ENCODE data around the gene DGKH. TPM values are rescaled to one million over a fixed set of nuclear protein-coding genes. Genes with fewer than 3 reads are reported as not detected.

The DGKH gene
- total and polyA plus RNA-seq, 2 donors (not counting 1 experiment from before 2014, with no cell fraction given) = 6.1 to 7.9 TPM

DNA sequence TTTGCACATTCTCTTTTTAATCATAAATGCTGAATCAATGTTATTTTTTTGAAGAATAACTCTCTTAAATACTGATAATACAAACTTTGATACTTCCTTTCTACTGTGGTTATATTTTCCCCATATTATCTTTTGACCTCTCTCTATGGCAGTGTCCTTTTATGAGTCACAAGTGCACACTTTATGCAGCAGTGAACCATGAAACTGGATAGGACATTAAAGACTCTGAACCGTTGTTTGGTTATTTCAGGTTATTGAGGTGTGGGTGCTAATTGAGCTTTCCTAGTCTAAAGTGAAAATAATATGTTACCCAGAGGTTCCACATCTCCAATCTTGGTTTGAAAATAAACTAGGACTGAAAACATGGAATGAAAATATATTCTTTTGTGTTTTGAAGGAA is 71.4 kb downstream of the DGKH start:
- H3K79me2 ChIP-seq (ENCODE audit: control insufficient read depth, insufficient read depth, low read length) = peaks cover 1% of the 10 kb centered on the region
- DNase-seq (ENCODE audit: low read depth in 2 of 2) = no peak
- no peak overlapping the region for H3K9ac ChIP-seq (ENCODE audit: insufficient read depth, low read length)
- no peaks in the 10 kb centered on the region for H4K20me1 ChIP-seq (ENCODE audit: control insufficient read depth, extremely low read depth, insufficient read depth, low read length)
- no peak overlapping the region for H3K4me3 ChIP-seq (replicated peaks in 1 of 4; ENCODE audit: control extremely low read depth in 1 of 4, insufficient read depth in 1 of 4, low read depth in 3 of 4, low read length in 4 of 4)
- H3K9me3 ChIP-seq (ENCODE audit: control insufficient read depth, insufficient read depth, low read depth, low read length) = no peaks in the 10 kb centered on the region
- no peak for TF ChIP-seq EZH2 (IDR thresholded peaks at IDR 0.05; ENCODE audit: low read length, missing control alignments)
- TF ChIP-seq, protein P1, sequence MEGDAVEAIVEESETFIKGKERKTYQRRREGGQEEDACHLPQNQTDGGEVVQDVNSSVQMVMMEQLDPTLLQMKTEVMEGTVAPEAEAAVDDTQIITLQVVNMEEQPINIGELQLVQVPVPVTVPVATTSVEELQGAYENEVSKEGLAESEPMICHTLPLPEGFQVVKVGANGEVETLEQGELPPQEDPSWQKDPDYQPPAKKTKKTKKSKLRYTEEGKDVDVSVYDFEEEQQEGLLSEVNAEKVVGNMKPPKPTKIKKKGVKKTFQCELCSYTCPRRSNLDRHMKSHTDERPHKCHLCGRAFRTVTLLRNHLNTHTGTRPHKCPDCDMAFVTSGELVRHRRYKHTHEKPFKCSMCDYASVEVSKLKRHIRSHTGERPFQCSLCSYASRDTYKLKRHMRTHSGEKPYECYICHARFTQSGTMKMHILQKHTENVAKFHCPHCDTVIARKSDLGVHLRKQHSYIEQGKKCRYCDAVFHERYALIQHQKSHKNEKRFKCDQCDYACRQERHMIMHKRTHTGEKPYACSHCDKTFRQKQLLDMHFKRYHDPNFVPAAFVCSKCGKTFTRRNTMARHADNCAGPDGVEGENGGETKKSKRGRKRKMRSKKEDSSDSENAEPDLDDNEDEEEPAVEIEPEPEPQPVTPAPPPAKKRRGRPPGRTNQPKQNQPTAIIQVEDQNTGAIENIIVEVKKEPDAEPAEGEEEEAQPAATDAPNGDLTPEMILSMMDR (conservative IDR thresholded peaks at IDR 0.05 in 1 of 2, IDR thresholded peaks at IDR 0.05 in 1 of 2; ENCODE audit: low read depth in 1 of 2, low read length in 2 of 2) = no peak
- no peak overlapping the region for H2AFZ ChIP-seq (ENCODE audit: low read length)
- no peaks in the 10 kb centered on the region for H3K4me1 ChIP-seq (ENCODE audit: control insufficient read depth, extremely low read depth, insufficient read depth, low read length)
- H3K36me3 ChIP-seq (ENCODE audit: control insufficient read depth, insufficient read depth, low read length) = no peaks in the 10 kb centered on the region
- no peak overlapping the region for H3K4me2 ChIP-seq (ENCODE audit: extremely low read depth, insufficient read depth, low read length)
- no peak overlapping the region for H3K27ac ChIP-seq (ENCODE audit: insufficient read depth, low read length)
- H3K27me3 ChIP-seq (ENCODE audit: control insufficient read depth, insufficient read depth, low read length) = no peaks in the 10 kb centered on the region

- no peak for TF ChIP-seq EZH2 (IDR thresholded peaks at IDR 0.05; ENCODE audit: low read length, missing control alignments)
- TF ChIP-seq, protein P1 (conservative IDR thresholded peaks at IDR 0.05 in 1 of 2, IDR thresholded peaks at IDR 0.05 in 1 of 2; ENCODE audit: low read depth in 1 of 2, low read length in 2 of 2) = no peak
- Histone ChIP-seq H3K9me3 (ENCODE audit: control insufficient read depth, insufficient read depth, low read depth, low read length) (no peaks in the 10 kb centered on the region), H3K36me3 (ENCODE audit: control insufficient read depth, insufficient read depth, low read length) (no peaks in the 10 kb centered on the region), H3K4me1 (ENCODE audit: control insufficient read depth, extremely low read depth, insufficient read depth, low read length) (no peaks in the 10 kb centered on the region), H3K4me3 (replicated peaks in 1 of 4; ENCODE audit: control extremely low read depth in 1 of 4, insufficient read depth in 1 of 4, low read depth in 3 of 4, low read length in 4 of 4) (no peak overlapping the region), H3K9ac (ENCODE audit: insufficient read depth, low read length) (no peak overlapping the region), H3K79me2 (ENCODE audit: control insufficient read depth, insufficient read depth, low read length) (no peaks in the 10 kb centered on the region), H2AFZ (ENCODE audit: low read length) (no peak overlapping the region), H3K4me2 (ENCODE audit: extremely low read depth, insufficient read depth, low read length) (no peak overlapping the region), H4K20me1 (ENCODE audit: control insufficient read depth, extremely low read depth, insufficient read depth, low read length) (no peaks in the 10 kb centered on the region), H3K27me3 (ENCODE audit: control insufficient read depth, insufficient read depth, low read length) (no peaks in the 10 kb centered on the region), H3K27ac (ENCODE audit: insufficient read depth, low read length) (no peak overlapping the region)
- no peak for DNase-seq (ENCODE audit: low read depth in 2 of 2)
These were observed 75.2 kb downstream of the DGKH start for GRCh38 chr13:42123600-42123999.

DNA sequence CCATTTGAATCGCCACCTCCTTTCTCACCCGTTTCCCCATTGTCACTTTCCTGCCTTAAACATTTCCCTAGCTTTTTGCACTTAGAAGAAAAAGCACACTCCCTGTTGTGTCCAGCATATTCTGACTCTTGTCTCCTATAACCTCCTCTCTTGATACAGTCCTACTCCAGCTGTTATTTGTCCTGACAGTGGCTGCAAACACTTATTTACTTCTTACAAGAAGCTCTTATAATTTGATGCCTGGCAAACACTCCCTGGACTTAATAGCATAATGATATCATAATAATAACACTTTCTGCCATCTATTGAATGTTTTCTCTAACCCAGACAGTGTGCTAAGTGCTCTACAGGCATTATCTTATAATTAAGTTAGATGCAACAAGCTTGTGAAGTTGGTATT is 76.6 kb downstream of the DGKH start:
- TF ChIP-seq, protein P1 (conservative IDR thresholded peaks at IDR 0.05 in 1 of 2, IDR thresholded peaks at IDR 0.05 in 1 of 2; ENCODE audit: low read depth in 1 of 2, low read length in 2 of 2) = no peak
- no peak for TF ChIP-seq EZH2 (IDR thresholded peaks at IDR 0.05; ENCODE audit: low read length, missing control alignments)
- Histone ChIP-seq H3K27me3 (ENCODE audit: control insufficient read depth, insufficient read depth, low read length) (no peaks in the 10 kb centered on the region), H3K36me3 (ENCODE audit: control insufficient read depth, insufficient read depth, low read length) (no peaks in the 10 kb centered on the region), H3K4me3 (replicated peaks in 1 of 4; ENCODE audit: control extremely low read depth in 1 of 4, insufficient read depth in 1 of 4, low read depth in 3 of 4, low read length in 4 of 4) (no peak overlapping the region), H3K9ac (ENCODE audit: insufficient read depth, low read length) (no peak overlapping the region), H3K27ac (ENCODE audit: insufficient read depth, low read length) (no peak overlapping the region), H4K20me1 (ENCODE audit: control insufficient read depth, extremely low read depth, insufficient read depth, low read length) (no peaks in the 10 kb centered on the region), H3K4me1 (ENCODE audit: control insufficient read depth, extremely low read depth, insufficient read depth, low read length) (no peaks in the 10 kb centered on the region), H3K9me3 (ENCODE audit: control insufficient read depth, insufficient read depth, low read depth, low read length) (no peaks in the 10 kb centered on the region), H3K4me2 (ENCODE audit: extremely low read depth, insufficient read depth, low read length) (no peak overlapping the region), H3K79me2 (ENCODE audit: control insufficient read depth, insufficient read depth, low read length) (no peaks in the 10 kb centered on the region), H2AFZ (ENCODE audit: low read length) (no peak overlapping the region)
- no peak for DNase-seq (ENCODE audit: low read depth in 2 of 2)

All from fibroblast of lung (primary cell).